ENCODE results near the gene RIT2.

The RIT2 gene

DNA sequence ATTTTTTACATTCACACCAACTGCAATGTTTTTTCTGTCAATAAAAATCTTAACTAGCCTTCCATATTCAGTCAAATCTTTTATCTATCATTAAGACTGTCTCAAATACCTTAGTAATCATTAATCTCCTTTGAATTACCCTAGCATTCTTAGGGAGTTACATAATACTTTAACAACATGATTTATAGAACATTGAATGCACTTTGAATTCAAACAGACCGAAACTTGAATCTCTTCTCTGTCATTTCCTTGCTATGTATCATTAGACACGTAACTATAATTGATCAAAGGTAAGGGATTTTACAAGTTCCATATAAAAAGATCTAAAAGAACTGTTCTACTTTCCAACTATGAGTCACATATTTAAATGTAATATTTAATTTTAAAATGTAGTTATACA is 330.9 kb downstream of the RIT2 start:
- TF ChIP-seq, protein P1, sequence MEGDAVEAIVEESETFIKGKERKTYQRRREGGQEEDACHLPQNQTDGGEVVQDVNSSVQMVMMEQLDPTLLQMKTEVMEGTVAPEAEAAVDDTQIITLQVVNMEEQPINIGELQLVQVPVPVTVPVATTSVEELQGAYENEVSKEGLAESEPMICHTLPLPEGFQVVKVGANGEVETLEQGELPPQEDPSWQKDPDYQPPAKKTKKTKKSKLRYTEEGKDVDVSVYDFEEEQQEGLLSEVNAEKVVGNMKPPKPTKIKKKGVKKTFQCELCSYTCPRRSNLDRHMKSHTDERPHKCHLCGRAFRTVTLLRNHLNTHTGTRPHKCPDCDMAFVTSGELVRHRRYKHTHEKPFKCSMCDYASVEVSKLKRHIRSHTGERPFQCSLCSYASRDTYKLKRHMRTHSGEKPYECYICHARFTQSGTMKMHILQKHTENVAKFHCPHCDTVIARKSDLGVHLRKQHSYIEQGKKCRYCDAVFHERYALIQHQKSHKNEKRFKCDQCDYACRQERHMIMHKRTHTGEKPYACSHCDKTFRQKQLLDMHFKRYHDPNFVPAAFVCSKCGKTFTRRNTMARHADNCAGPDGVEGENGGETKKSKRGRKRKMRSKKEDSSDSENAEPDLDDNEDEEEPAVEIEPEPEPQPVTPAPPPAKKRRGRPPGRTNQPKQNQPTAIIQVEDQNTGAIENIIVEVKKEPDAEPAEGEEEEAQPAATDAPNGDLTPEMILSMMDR (conservative IDR thresholded peaks at IDR 0.05; ENCODE audit: low read length): no peak
- DNase-seq (ENCODE audit: low read depth): no peak
- H3K4me3 ChIP-seq (ENCODE audit: low read length): no peak overlapping the region

DNA sequence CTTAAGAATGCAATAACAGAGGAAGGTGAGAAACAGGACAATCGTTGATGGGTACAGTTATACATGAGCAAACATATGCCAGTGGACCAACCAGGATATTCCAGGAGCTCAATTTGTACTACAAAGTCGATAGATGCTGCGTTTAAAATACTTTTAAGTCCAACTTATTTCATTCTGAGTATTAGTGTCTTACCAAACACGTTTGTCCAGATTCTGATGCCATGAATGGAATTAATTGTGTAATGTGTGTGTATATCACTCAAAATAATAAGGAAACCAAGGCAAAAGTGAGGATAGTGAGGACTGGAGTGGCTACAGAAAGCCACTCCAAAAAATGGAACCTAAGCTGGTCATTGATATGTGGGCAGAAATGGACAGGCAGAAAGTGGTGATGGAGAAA is 332.6 kb downstream of the RIT2 start:
- no peak for DNase-seq (ENCODE audit: low read depth)
- H3K4me3 ChIP-seq (ENCODE audit: low read length): no peak overlapping the region
- TF ChIP-seq, protein P1 (conservative IDR thresholded peaks at IDR 0.05; ENCODE audit: low read length): no peak

DNA sequence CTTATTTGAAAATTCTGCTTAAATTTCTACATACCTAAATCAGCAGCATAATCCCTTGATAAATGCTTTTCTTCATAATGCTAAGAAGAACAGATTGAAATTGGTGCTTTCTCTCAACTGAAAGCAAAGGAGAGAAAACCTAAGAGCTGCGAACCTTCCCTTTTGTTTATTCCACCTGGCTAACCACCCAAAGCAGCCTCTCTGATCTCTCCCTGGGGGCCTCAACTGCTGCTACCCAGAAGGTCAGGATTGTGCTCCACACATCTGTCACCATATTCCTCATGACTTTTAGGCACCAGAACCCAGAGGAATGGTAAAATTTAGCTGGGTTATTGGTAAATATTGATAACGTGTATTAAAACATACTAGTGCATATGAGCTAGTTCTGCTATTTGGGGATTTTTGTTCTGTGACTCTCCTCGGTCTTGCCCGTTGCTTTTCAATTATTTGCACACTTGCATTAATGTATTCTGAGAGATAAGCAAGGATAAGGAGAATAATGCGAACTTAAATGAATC is 334.1 kb downstream of the RIT2 start:
- DNase-seq (ENCODE audit: low read depth): no peak
- TF ChIP-seq, protein P1 (conservative IDR thresholded peaks at IDR 0.05; ENCODE audit: low read length): no peak

DNA sequence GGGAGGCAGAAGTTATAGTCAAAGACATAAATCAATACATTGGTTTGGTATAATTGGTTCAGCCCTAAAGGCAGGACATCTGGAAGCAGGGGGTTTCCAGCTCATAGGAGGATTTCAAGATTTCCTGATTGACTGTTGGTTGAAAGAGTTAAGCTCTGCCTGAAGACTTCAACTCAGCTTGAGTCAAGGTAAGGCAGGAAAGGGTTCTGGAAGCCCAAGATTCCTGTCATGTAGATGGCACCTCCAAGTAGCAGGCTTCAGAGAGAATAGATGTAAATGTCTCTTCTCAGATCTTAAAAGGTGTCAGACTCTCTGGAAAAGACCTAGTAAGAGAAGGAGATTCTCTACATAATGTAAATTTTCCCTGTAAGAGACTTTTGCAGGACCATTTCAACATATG is 335.3 kb downstream of the RIT2 start:
- TF ChIP-seq, protein P1 (conservative IDR thresholded peaks at IDR 0.05; ENCODE audit: low read length): no peak
- no peak for DNase-seq (ENCODE audit: low read depth)
- no peak overlapping the region for H3K4me3 ChIP-seq (ENCODE audit: low read length)

More for the DNA sequence above, 334.1 kb downstream of the RIT2 start:
- no peak overlapping the region for H3K4me3 ChIP-seq (ENCODE audit: low read length)

DNA sequence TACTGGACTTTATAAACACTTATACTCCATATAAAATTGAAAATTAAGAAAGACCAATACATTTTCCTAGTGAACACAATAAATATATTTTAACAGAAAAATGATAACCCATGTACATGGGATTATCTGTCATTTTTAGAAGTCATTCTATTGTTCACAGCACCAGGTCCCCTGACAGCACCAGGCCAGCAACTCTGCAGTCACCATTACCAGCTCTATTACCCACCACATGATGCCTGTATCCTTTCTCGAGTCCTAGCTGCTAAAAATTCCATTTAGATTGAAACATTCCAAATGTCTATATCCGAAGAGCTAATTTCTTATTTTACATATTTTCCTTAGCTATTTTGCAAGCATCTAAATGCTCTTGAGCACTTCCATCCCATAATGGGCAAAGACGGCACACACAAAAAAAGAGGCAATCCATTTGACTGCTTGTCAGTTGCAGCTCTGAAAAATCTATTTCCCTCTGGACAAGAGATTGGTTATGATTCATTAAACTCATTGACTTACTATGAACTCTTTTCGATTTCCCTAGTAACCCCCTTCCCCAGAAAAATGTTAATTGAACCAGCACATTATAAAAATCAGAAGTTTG is 336.9 kb downstream of the RIT2 start:
- no peak for DNase-seq (ENCODE audit: low read depth)
- TF ChIP-seq, protein P1 (conservative IDR thresholded peaks at IDR 0.05; ENCODE audit: low read length): no peak
- H3K4me3 ChIP-seq (ENCODE audit: low read length): no peak overlapping the region

DNA sequence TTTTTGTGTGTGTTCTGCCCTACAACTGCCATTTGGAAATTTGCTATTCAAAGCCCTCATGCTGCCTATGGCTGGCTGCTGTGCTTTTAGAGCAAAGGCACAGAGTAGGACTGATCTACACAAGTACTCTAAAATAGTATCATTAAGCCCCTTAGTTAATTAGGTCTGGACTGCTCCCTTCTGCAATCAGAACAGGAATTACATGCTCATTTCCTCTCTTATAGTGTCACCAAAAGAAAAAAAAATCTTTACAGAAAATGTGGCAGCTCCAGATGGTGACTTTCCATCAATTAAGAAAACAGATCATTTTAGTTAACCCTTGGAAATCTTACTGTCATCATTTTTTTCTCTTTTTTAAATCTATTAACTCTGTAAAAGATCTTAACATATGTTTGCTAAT is 337.5 kb downstream of the RIT2 start:
- H3K4me3 ChIP-seq (ENCODE audit: low read length): no peak overlapping the region
- no peak for DNase-seq (ENCODE audit: low read depth)
- TF ChIP-seq, protein P1 (conservative IDR thresholded peaks at IDR 0.05; ENCODE audit: low read length): no peak

DNA sequence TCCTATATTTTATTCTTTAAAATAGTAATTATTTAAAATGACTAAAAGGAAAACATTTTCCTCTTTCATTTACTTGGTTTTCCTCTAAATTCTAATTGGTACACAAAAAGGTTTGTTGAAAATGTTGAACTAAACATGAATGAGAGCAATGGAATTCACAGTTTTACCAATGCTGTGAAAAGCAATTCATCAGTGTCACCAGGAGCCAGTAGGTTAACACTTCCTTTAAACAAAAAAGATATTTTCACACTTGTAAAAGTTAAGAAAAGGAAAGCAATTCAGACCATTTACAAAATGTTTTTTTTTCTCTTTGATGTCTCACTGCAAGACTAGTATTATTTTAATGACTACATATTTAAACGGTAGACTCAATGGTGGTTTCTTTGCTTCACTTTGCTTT is 341.6 kb downstream of the RIT2 start:
- no peak for DNase-seq (ENCODE audit: low read depth)
- no peak overlapping the region for H3K4me3 ChIP-seq (ENCODE audit: low read length)
- TF ChIP-seq, protein P1 (conservative IDR thresholded peaks at IDR 0.05; ENCODE audit: low read length): no peak

All from AG10803 (cell line).